HG02759 (cell line): Measurements from ENCODE around the gene TEF.

ENCODE experiments used
- ATAC-seq: cut with Tn5 transposase; IDR thresholded peaks from one replicate; pipeline ENCODE4 v1.9.1; 2021; ENCODE audit warnings: mild to moderate bottlenecking, moderate library complexity; ENCODE audit not compliant: unreplicated experiment

The TEF gene, protein sequence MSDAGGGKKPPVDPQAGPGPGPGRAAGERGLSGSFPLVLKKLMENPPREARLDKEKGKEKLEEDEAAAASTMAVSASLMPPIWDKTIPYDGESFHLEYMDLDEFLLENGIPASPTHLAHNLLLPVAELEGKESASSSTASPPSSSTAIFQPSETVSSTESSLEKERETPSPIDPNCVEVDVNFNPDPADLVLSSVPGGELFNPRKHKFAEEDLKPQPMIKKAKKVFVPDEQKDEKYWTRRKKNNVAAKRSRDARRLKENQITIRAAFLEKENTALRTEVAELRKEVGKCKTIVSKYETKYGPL

GRCh38 chr22:41381329-41382097 is at the start of gene TEF:
TEF (plus strand) TSS chr22:41381942; CDS start chr22:41382045, 103 bp downstream.
- ATAC-seq, result peak; percentile 87

DNA sequence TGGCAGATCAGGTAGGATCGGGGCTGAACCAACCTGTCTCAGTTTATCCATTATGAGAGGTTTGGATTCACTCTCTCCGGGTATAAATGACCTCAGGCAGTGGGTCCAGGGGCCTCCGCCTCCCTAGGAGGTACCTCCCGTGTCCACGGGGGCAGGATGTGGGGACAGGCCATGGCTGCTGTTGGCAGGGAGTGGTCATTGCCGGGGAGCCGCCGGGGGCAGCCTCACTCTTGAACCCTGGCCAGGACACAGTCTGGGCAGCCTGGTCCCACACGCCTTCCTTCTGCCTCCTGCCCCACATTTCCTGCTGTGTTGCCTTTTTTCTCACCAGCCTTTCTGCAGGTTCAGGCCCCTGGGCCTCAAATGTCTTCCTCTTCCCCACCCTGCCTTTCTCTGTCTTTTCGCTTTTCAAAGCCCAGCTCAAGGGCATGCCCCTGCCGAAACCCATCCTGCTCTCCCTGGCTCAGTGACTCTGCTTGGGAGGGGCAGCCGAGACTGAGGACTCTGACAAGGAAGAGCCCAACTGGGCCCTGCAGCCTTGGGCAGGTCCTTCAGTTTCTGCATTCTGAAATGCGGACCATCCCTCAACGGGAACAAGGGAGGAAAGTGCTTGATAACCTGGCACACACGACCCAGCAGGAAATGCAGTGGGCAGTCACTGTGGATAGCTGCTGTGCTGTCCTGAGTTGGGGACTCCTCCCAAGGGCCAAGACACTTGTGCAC is 49.4 kb upstream of the TEF start:
- no peak for ATAC-seq

- no peak for ATAC-seq
These were observed 47.9 kb upstream of the TEF start for GRCh38 chr22:41333806-41334205.

DNA sequence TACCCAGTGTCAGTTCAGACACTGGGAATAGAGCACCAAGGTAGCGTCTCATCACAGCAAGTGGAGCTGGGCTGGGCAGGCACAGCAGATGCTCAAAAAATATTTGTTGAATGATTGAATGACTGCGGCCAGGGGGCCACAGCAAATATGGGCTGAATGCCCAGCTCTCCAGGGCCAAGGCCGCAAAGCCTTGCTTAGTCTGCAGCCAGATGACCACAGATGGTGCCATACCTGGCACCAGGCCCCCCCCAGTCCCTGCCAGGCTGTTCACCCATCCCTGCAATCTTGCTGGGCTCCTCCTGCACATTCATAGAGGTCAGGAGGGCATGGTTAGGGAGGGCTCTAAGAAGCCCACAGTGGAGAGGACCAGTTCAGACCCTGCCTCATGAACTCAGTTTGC is 47.5 kb upstream of the TEF start:
- ATAC-seq, result no peak

DNA sequence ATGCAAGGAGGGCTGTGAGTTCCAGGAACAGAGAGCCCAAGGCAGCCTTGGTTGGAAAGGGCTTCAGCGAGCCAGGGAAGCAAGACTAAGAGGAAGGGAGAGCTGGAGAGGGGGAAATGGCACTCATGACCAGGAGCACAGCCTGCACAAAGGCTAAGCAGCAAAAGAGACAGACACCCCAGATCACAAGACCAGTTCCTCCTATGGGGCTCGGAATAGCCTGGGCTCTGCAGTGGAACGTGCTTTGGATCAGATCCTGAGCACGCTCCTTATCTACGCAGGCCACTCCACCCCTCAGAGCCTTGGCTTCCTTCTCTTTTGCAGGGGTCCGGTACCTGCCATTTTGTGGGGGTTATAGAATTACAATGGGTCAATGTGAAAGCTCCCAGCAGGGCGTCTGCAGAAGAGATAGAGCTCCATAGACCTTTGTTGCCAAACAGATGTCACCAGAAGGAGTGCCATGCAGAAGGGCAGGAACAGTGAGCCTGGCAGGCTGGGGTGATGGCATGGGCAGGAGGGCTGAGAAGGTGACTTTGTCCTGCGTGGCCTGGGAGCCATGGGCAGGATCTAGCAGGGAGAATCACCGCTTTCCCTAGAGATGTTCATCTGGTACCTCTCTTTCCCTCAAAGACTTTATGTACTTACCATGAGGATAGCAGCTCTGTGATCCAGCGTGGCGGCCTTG is 46.6 kb upstream of the TEF start:
- no peak for ATAC-seq

GRCh38 chr22:41338614-41339212 is 43.0 kb upstream of the TEF start:
- no peak for ATAC-seq

DNA sequence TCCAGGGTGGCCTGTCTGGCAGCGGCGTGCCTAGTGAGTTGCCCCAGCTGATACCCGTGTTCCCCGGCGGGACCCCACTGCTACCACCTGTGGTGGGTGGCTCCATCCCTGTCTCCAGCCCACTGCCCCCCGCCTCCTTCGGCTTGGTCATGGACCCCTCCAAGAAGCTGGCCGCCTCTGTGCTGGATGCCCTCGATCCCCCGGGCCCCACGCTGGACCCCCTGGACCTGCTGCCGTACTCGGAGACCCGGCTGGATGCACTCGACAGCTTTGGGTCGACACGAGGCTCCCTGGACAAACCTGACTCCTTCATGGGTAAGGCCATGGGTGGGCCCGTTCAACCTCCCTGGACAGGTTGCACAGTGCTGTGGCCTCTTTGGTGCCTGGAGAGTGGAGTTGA is 41.9 kb upstream of the TEF start:
- ATAC-seq, result no peak

DNA sequence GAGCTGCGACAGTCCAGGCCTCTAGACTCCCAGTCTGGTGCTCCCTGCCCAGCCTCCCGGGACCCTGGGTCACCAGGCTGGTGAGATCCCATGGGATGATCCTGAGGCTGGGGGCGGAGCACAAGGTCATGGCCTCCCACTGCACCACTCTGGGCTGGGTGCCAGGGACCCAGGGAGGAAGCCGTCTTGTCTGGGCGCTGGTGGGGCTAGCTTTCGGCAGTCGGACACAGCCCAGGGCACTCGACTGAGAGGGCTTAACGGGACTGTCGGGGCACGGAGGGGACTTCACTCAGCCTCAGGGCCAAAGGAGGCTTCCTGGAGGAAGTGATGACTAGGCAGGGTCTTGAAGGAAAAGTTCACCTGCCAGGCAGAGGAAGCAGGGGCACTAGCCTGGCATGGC is 41.4 kb upstream of the TEF start:
- no peak for ATAC-seq

DNA sequence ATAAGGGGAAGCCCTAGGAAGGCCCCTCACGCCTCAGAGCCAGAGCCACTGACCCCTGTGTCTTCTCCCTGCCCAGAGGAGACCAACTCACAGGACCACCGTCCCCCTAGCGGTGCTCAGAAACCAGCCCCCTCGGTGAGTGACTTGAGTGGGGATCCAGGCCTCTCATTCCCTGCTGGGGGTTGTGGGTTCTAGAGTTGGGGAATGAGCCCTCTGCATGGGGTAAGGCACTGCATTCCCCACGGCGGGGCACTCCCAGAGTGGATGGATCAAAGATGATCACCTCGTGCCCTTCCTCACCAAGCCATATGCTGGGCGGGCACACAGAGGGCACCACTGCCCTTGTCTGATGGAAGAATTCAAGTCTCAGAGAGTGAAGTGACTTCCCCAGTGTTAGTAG is 40.7 kb upstream of the TEF start:
- no peak for ATAC-seq

GRCh38 chr22:41341990-41342389 is 39.8 kb upstream of the TEF start:
- ATAC-seq, result no peak

- ATAC-seq, result no peak
These were observed 38.4 kb upstream of the TEF start for GRCh38 chr22:41343300-41343699.

DNA sequence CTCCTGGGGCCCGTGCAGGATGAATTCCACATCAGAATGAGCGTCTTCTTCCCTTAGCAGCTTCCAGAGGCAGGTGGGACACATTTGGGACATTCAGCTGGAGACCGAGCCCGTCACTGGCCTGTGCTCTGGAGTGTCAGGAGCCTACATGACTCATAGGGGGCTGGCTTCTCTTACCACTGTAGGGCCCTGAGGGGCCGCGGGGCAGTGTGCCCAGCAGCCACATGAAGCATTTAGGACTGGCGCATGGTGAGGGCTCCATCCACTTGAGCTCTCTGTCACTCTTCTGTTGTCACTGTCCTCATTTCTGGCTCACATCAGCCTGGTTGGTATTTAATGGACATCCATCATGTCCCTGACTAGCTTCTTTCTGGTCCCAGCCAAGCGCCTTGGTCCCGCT is 38.0 kb upstream of the TEF start:
- no peak for ATAC-seq

- ATAC-seq, result no peak
These were observed 37.5 kb upstream of the TEF start for GRCh38 chr22:41344189-41344788.

- no peak for ATAC-seq
These were observed 35.9 kb upstream of the TEF start for GRCh38 chr22:41345807-41346335.

DNA sequence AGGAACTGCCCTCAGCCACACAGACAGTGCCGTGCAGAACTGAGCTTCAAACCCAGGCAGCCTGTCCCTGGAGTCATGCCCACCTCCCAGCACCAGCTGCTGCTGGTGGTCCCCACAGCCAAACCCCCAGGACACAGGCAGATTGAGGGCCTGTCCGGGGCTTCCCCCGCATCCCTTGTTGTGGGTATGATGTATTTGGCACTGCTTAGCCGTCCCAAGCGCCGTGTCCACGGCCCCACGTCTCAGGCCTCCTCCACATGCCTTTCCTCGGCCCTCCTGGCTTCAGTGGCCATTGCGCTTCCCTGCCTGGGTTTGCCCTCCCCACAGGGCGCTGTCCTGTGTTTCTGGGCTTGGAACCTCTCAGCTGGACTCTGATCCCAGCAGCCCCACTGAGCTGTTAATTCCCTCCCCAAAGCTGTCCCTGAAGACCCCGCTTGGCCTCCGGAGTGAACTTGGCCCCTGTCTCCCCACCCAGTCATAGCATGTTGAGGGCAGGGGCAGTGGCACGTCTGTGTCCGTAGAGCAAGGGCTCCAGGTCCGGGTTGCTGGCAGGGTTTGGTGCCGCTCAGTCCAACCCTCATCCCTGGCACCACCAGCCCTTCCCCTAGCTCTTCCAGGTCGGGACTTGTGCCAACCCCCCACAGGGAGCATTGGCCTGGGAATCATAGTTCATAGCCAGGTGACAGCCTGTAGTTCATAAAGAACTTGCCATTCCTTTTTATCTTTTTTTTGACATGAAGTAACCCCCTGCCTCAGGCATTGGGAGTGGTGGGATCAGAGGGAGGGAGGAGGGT is 34.5 kb upstream of the TEF start:
- ATAC-seq, result no peak

- no peak for ATAC-seq
These were observed 32.7 kb upstream of the TEF start for GRCh38 chr22:41348964-41349484.

- no peak for ATAC-seq
These were observed 31.7 kb upstream of the TEF start for GRCh38 chr22:41350087-41350486.

- ATAC-seq, result no peak
These were observed 30.7 kb upstream of the TEF start for GRCh38 chr22:41351011-41351410.

- no peak for ATAC-seq
These were observed 29.7 kb upstream of the TEF start for GRCh38 chr22:41352058-41352457.
